Activated CD4-positive, alpha-beta T cell treated with anti-CD3 and anti-CD28 coated beads, Interleukin-2, amount 10 ng/mL, durations not matched to agents 24 days and 14 days (primary cell): ENCODE measurements around the gene ABTB1. TPM values are rescaled to one million over a fixed set of nuclear protein-coding genes. Genes with fewer than 3 reads are reported as not detected.

Source experiments
- DNase-seq: peaks from one replicate; pipeline ENCODE4 v3.0.0; 2022
- H3K27ac Mint-ChIP-seq: one replicate; pipeline ENCODE4 v1.8.0; 2022; ENCODE audit warnings: mild to moderate bottlenecking, mixed read lengths
- H3K27me3 Mint-ChIP-seq: one replicate; pipeline ENCODE4 v1.8.0; 2022; ENCODE audit warnings: mixed read lengths
- H3K36me3 Mint-ChIP-seq: one replicate; pipeline ENCODE4 v1.8.0; 2022; ENCODE audit warnings: low read depth, mild to moderate bottlenecking, mixed read lengths
- H3K4me1 Mint-ChIP-seq: one replicate; pipeline ENCODE4 v1.8.0; 2021; ENCODE audit warnings: mixed read lengths
- H3K4me3 Mint-ChIP-seq: one replicate; pipeline ENCODE4 v1.8.0; 2022; ENCODE audit warnings: mild to moderate bottlenecking, moderate library complexity, mixed read lengths
- H3K9me3 Mint-ChIP-seq: one replicate; pipeline ENCODE4 v1.8.0; 2021; ENCODE audit warnings: mixed read lengths
- intact Hi-C: fragments of 100-400 bp; cut with micrococcal nuclease; formaldehyde crosslinking; loops from one replicate; pipeline ENCODE4 v1.15.1; 2023
- total RNA-seq: library from RNA; stranded (reverse); gene quantifications from 2 replicates; pipeline ENCODE4 v1.2.3, GENCODE V29; 2022

Gene ABTB1
- total RNA-seq, 1 donor from 2014 or later = 8.0 TPM

DNA sequence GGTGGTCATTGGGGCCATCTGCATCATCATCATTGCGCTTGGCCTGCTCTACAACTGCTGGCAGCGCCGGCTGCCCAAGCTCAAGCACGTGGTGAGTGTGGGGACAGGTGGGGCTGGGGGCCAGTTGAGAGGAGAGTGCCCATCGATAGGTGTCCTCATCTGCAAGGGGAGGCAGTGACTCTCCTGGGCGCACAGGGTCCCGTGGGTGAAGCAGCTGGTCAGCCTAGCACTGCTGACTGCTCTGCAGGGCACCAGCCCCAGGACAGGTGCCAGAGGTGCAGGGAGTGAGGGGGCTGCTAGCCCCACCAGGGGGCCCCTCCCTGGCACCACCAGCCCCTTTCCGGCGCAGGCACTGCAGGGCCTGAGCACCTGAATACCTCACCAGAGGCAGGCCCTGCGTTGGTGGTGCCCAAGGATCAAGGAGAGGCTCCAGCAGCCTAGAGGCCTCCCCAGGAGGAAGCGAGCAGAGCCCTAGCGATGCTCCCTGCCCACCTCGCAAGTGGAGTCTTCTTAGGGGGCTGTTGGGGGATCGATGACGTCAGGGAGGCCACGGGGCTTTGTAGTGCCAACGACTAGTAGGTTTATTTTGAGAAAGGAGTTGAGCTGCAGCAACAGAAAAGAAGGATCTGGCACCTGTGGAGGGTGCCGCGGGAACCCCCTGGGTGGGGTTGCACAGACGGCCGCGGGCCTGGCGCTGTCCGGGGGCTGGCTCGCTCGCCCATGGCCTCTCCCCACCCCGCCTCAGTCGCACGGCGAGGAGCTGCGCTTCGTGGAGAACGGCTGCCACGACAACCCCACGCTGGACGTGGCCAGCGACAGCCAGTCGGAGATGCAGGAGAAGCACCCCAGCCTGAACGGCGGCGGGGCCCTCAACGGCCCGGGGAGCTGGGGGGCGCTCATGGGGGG is 976 bp upstream of the ABTB1 start:
- no peaks in the 10 kb centered on the region for H3K9me3 Mint-ChIP-seq
- peaks cover 1% of the 10 kb centered on the region for H3K36me3 Mint-ChIP-seq
- H3K4me3 Mint-ChIP-seq = peak overlapping the region; percentile 92
- H3K27me3 Mint-ChIP-seq = no peaks in the 10 kb centered on the region
- peaks cover 18% of the 10 kb centered on the region for H3K4me1 Mint-ChIP-seq
- peak; percentile 79 for DNase-seq
- H3K27ac Mint-ChIP-seq = peak overlapping the region; percentile 96
- intact Hi-C loops = loop anchor here (2.0 kb wide), 5 partner anchors 25 to 481 kb away; partner anchors contain the start of genes EEFSEC, MCM2, SEC61A1 and TPRA1

DNA sequence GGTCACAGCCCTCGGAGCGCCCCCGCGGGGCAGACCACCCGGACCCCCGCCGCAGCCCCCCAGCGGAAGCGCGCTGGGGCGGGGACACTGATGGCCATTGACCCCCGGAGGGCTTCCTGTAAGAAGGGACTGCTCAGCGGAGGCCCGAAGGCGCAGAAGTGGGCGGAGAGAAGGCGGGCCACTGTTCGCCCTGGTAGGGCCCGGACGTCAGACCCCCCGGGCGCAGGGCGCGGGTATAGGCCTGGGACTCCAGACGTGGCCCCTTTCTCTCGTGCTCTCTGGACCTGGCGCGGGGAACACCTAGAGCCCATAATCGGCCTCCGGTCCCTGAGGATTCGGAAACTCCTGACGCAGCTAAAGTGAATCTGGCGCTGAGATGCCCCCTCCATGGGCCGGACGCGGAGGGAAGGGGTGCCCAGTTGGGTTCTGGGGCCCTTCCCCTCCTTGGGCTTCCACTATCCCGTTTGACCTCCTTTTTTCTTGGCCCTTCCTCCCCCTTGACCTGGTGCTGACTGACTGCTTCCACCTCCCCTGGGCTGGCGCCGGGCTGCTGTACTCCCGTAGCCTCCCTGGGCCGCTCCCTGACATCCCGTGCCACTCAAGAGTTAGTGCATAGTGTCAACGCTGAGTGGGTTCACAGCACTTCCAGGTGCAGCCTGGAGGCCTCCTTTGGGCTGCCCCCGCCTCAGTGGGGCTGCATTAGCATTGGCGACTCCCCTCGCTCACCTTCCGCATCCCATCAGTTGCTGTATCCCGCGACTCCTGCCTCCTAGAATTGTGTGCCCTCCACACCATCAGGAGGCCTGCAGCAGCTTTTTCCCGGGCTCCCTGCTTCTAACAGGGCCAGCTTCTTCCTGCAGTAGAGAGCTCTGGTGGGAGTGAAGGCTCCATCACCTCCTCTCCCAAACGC is 694 bp downstream of the ABTB1 start:
- no peaks in the 10 kb centered on the region for H3K9me3 Mint-ChIP-seq
- peaks cover 3% of the 10 kb centered on the region for H3K36me3 Mint-ChIP-seq
- peak overlapping the region; percentile 71 for H3K27ac Mint-ChIP-seq
- peak; percentile 91 for DNase-seq
- intact Hi-C loops = loop anchor here (2.0 kb wide), 5 partner anchors 23 to 479 kb away; partner anchors contain the start of genes EEFSEC, MCM2, SEC61A1 and TPRA1
- peaks cover 18% of the 10 kb centered on the region for H3K4me1 Mint-ChIP-seq
- H3K4me3 Mint-ChIP-seq = peak overlapping the region; percentile 92
- H3K27me3 Mint-ChIP-seq = no peaks in the 10 kb centered on the region

DNA sequence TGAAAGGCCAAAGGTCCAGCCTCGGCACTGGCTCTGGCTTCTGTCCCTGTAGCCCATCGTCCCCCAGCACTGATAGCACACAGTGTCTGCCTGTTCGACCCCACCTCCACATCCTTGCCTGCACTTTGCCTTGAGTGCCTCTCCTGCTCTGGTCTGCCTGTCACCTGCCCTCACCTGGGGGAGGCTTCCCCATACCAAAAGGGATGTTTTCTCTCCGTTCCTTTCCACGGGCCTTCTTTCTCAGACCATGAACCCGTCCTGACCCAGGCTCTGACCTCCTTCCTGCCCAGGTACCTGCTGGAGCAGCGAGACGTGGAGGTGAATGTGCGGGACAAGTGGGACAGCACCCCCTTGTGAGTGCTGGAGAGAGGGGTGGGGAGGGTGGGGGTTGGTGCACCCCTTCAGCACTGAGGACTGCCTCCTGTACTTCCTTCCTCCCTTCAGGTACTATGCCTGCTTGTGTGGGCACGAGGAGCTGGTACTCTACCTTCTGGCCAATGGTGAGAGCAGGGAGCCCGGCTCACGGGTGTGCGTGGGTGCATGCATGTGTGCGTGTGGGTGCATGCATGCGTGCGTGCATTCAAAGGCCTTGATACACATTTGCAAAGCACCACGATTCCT is 1.5 kb downstream of the ABTB1 start:
- peak overlapping the region; percentile 89 for H3K4me3 Mint-ChIP-seq
- peaks cover 3% of the 10 kb centered on the region for H3K36me3 Mint-ChIP-seq
- DNase-seq = peak; percentile 56
- peaks cover 18% of the 10 kb centered on the region for H3K4me1 Mint-ChIP-seq
- no peaks in the 10 kb centered on the region for H3K27me3 Mint-ChIP-seq
- intact Hi-C loops = no loop called here
- H3K27ac Mint-ChIP-seq = peak overlapping the region; percentile 71
- no peaks in the 10 kb centered on the region for H3K9me3 Mint-ChIP-seq

DNA sequence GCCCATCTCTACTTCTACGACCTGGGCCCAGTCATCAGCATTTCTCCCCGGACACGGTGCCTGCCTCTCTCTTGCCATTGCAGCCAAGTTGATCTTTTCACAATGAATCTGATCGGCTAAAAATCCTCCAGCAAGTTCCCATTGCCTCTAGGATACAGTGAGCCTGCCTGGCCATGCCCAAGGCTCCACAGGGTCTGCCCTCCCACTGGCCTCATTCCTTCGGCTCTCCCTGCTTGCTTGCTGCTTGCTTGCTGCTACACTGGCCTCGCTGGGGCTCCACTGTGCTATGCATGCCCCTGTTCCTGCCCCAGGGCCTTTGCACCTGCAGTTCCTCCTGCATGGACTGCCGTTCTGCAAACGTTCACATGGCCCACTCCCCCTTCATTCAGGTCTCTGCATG is 2.0 kb downstream of the ABTB1 start:
- H3K4me1 Mint-ChIP-seq = peaks cover 18% of the 10 kb centered on the region
- DNase-seq = no peak
- intact Hi-C loops = no loop called here
- no peaks in the 10 kb centered on the region for H3K9me3 Mint-ChIP-seq
- no peak overlapping the region for H3K27ac Mint-ChIP-seq
- no peaks in the 10 kb centered on the region for H3K27me3 Mint-ChIP-seq
- peaks cover 3% of the 10 kb centered on the region for H3K36me3 Mint-ChIP-seq
- peak overlapping the region; percentile 52 for H3K4me3 Mint-ChIP-seq

DNA sequence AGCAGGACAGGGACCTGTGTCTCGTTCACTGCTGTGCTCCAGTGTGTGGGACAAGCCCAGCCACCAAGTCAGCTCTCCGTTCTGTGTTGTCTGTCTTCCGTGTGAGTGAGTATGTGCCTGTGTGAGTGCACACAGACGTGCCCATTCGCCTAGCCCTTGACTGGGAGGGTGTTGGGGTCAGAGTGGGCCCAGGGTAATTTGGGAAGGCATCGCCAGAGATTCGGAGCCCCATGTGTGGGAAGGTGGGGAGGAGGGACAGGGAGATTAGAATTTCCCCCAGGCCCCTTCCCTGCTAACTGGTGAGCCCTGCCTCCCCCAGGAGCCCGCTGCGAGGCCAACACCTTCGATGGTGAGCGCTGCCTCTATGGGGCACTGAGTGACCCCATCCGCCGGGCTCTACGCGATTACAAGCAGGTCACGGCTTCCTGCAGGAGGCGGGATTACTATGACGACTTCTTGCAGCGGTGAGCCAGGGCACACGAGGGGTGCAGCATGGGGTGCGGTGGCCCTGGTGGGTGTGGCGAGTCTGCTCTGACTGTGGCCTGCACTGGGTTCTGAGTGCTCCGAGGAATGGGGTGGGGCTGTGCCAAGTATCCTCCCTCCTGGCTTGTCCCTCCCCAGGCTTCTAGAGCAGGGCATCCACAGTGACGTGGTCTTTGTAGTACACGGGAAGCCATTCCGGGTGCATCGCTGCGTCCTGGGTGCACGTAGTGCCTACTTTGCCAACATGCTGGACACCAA is 3.1 kb downstream of the ABTB1 start:
- Mint-ChIP-seq H3K27ac (peak overlapping the region; percentile 32), H3K27me3 (no peaks in the 10 kb centered on the region), H3K4me3 (no peak overlapping the region), H3K36me3 (peaks cover 3% of the 10 kb centered on the region), H3K9me3 (no peaks in the 10 kb centered on the region), H3K4me1 (peaks cover 18% of the 10 kb centered on the region)
- DNase-seq = no peak
- intact Hi-C loops = no loop called here

DNA sequence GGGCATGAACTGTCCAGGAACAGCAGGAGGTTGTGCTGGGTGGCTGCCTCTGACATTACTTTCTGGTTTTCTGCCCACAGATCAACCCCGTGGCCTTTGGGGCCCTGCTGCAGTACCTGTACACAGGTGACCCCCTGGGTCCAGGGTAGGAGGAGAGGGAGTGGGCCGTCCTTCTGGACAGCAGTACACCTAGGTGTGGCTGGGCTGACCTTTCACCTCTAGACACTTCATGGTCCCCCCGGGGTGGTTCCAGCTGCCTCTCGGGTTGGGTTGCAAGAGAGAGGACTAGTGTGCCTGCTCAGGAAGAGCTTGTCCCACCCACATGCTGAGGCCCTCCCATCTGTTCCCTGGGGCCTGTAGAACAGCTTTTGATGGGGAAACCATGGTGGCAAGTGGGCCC is 3.7 kb downstream of the ABTB1 start:
- no peak overlapping the region for H3K4me3 Mint-ChIP-seq
- DNase-seq = no peak
- no peaks in the 10 kb centered on the region for H3K27me3 Mint-ChIP-seq
- peaks cover 2% of the 10 kb centered on the region for H3K36me3 Mint-ChIP-seq
- no peaks in the 10 kb centered on the region for H3K9me3 Mint-ChIP-seq
- no peak overlapping the region for H3K27ac Mint-ChIP-seq
- peaks cover 15% of the 10 kb centered on the region for H3K4me1 Mint-ChIP-seq
- intact Hi-C loops = no loop called here

DNA sequence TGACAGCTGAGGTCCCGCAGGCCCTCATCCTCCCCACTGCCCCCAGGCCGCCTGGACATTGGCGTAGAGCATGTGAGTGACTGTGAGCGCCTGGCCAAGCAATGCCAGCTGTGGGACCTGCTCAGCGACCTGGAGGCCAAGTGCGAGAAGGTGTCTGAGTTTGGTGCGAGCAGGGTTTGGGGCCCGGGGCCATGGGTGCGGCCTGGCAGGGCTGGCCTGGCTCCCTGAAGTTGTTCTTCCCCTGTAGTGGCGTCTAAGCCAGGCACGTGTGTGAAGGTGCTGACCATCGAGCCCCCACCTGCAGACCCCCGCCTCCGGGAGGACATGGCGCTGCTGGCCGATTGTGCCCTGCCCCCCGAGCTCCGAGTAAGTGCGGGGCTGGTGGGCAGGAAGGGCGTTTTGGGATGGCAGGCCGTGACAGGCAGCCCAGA is 4.2 kb downstream of the ABTB1 start:
- intact Hi-C loops = no loop called here

DNA sequence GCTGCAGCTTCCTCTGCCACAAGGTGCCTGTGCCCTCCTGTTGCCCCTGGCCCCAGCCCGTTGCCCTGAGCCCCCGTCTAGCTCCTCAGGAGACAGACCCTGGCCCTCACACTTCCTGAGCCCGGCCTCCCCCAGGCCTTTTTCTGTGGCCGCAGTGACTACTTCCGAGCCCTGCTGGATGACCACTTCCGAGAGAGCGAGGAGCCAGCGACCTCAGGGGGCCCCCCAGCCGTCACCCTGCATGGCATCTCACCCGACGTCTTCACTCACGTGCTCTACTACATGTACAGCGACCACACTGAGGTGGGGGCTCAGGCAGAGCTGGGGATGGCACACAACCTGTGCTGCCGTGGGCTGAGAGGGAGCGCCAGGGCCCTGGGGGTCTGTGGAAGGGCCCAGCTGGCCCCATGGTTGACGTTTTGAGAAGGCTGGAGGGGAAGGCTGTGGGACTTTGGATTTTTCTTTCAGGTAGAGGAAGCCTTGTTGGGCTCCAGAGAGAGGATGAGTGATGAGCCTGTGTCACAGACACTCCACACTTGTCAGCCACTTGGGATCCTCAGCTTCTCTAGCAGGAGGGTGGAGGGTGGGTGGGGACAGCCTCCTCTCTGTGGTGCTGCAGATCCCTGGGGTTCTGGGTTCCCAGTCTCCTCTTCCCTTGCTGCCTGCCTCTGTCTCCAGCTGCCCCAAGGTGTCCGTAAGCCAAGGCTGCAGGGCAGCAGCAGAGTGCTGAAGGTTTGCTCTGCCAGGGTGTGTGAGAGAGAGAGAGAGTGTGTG is 5.0 kb downstream of the ABTB1 start:
- intact Hi-C loops = no loop called here

More for the DNA sequence above, 4.2 kb downstream of the ABTB1 start:
- no peaks in the 10 kb centered on the region for H3K27me3 Mint-ChIP-seq
- peaks cover 2% of the 10 kb centered on the region for H3K36me3 Mint-ChIP-seq
- H3K4me1 Mint-ChIP-seq = peaks cover 12% of the 10 kb centered on the region
- no peaks in the 10 kb centered on the region for H3K9me3 Mint-ChIP-seq
- DNase-seq = no peak
- H3K4me3 Mint-ChIP-seq = no peak overlapping the region
- H3K27ac Mint-ChIP-seq = no peak overlapping the region

DNA sequence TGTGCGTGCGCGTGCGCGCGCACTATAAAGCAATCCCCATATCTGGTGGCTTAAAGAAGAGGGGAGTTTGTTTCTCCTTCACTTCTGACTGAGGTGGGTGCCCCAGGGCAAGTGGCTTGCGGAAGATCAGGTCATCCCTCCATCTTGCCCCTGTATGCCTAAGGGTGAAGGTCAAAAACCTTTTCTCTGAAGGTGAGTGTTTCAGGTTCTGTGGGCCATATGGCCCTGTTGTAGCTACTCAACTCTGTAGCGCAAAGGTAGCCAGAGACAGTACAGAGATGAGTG is 5.5 kb downstream of the ABTB1 start:
- no peak overlapping the region for H3K4me3 Mint-ChIP-seq
- H3K27ac Mint-ChIP-seq = no peak overlapping the region
- DNase-seq = no peak
- intact Hi-C loops = no loop called here
- peaks cover 12% of the 10 kb centered on the region for H3K4me1 Mint-ChIP-seq
- H3K9me3 Mint-ChIP-seq = no peaks in the 10 kb centered on the region
- H3K27me3 Mint-ChIP-seq = no peaks in the 10 kb centered on the region
- H3K36me3 Mint-ChIP-seq = peaks cover 2% of the 10 kb centered on the region

More for the DNA sequence above, 5.0 kb downstream of the ABTB1 start:
- Mint-ChIP-seq H3K27ac (no peak overlapping the region), H3K36me3 (peaks cover 2% of the 10 kb centered on the region), H3K27me3 (no peaks in the 10 kb centered on the region), H3K9me3 (no peaks in the 10 kb centered on the region), H3K4me1 (peaks cover 12% of the 10 kb centered on the region), H3K4me3 (no peak overlapping the region)
- no peak for DNase-seq

DNA sequence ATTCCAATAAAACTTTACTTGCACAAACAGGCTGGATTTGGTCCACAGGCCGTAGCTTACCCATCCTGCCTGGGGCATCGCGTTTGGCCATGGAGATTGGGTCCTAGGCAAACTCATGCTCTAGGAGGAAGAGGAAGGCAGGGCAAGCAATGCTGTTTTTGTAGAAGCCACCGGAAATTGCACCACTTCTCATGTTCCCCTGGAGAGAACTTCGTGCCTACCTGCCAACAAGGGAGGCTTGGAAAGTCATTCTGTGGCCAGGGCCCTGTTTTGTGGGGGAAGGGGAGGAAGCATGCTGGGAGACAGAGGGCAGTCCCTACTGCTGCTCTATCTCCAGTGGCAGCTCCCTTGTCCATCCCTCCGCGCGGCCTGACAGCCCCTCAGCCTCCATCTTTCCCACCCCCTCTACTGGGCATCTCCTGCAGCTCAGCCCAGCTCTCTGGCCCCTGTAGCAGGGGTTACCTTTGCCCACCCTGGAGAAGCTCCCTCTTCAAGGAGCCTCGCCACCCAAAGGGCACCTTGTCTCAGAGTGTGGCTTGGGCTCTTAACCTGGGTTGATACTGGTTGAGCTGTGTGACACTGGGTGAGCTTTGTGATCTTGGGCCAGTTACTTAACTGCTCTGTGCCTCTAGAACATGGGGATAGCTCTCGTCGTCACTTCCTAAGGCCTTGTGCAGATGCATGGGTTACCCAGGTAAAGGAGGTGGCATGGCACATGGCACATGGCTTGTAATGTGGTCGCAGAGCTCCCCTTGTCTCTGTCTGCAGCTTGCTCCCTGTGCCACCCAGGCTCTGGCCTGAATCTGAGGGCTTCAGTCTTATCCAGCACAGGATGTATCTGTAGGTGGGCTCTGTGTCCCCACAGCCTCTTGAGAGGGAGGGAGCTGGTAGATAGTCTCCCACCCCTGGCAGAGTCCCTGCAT is 6.1 kb downstream of the ABTB1 start:
- peaks cover 2% of the 10 kb centered on the region for H3K36me3 Mint-ChIP-seq
- intact Hi-C loops = no loop called here
- no peaks in the 10 kb centered on the region for H3K9me3 Mint-ChIP-seq
- no peak overlapping the region for H3K4me3 Mint-ChIP-seq
- no peak for DNase-seq
- H3K27ac Mint-ChIP-seq = no peak overlapping the region
- peaks cover 2% of the 10 kb centered on the region for H3K27me3 Mint-ChIP-seq
- peaks cover 12% of the 10 kb centered on the region for H3K4me1 Mint-ChIP-seq

DNA sequence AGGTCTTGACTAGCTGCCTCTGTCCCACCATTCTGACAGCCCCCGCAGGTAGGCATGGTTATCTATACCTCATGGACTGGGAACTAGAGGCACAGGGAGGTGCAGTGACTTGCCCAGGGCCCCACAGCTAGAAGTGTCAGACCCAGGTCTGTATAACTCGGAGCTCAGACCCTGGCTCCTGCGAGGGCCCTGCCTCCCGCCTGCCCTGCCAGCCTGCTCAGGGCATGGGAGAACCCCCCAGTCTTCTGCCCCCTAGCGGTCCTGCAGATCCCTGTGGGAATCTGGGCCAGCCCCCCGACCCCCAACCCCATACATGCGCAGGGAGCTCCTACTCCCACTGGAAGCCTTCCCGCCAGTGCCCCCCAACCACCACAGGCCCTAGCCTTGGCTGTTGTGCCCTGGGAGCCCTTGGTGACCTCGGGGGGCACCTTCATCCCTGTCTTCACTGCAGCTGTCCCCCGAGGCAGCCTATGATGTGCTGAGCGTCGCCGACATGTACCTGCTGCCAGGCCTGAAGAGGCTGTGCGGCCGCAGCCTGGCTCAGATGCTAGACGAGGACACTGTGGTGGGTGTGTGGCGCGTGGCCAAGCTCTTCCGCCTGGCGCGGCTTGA is 6.9 kb downstream of the ABTB1 start:
- peaks cover 2% of the 10 kb centered on the region for H3K27me3 Mint-ChIP-seq
- intact Hi-C loops = no loop called here
- peaks cover 7% of the 10 kb centered on the region for H3K4me1 Mint-ChIP-seq
- no peak overlapping the region for H3K4me3 Mint-ChIP-seq
- H3K36me3 Mint-ChIP-seq = peaks cover 2% of the 10 kb centered on the region
- DNase-seq = no peak
- H3K27ac Mint-ChIP-seq = no peak overlapping the region
- H3K9me3 Mint-ChIP-seq = no peaks in the 10 kb centered on the region
